Esophagus mucosa (tissue), 1 donor: ENCODE measurements around the gene WDR55. TPM values are rescaled to one million over a fixed set of nuclear protein-coding genes. Genes with fewer than 3 reads are reported as not detected.
A peak's percentile ranks its signal among the peaks of the same experiment; 100 is the strongest.
"Not testable (repeated sequence)": the region's sequence is repeated elsewhere in the genome, so short reads cannot be mapped to it uniquely, and the experiment has no call there.

Experiments used
- ATAC-seq: fragments of 200-7000 bp; cut with Tn5 transposase; one replicate; pipeline ENCODE4 v1.9.1; 2020
- total RNA-seq: library from RNA; stranded (reverse); gene quantifications from one replicate; pipeline ENCODE4 v1.2.4, GENCODE V29; 2023
- donor health status: DM: yes; HTN: yes; CAD: no.

The WDR55 gene
- total RNA-seq, 1 donor from 2014 or later = 19.7 TPM

GRCh38 chr5:140658870-140659269 lies 5.8 kb upstream of the WDR55 start:
- no peak for ATAC-seq

GRCh38 chr5:140660371-140660770 lies 4.3 kb upstream of the WDR55 start:
- ATAC-seq = not testable (repeated sequence)

DNA sequence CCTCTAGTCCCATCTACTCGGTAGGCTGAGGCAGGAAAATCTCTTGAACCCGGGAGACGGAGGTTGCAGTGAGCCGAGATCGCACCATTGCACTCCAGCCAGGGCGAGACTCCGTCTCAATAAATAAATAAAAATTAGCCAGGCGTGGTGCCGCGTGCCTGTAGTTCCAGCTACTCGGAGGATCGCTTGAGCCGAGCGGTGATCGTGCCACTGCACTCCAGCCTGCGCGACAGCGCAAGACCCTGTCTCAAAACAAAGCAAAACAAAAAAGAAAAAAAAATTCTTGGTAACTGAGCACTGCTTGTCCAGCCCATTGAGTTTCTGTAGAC lies 710 bp upstream of the WDR55 start:
- peak; percentile 6 for ATAC-seq

- peak; percentile 5 for ATAC-seq
Observed at GRCh38 chr5:140671035-140671434, 6.3 kb downstream of the WDR55 start.

DNA sequence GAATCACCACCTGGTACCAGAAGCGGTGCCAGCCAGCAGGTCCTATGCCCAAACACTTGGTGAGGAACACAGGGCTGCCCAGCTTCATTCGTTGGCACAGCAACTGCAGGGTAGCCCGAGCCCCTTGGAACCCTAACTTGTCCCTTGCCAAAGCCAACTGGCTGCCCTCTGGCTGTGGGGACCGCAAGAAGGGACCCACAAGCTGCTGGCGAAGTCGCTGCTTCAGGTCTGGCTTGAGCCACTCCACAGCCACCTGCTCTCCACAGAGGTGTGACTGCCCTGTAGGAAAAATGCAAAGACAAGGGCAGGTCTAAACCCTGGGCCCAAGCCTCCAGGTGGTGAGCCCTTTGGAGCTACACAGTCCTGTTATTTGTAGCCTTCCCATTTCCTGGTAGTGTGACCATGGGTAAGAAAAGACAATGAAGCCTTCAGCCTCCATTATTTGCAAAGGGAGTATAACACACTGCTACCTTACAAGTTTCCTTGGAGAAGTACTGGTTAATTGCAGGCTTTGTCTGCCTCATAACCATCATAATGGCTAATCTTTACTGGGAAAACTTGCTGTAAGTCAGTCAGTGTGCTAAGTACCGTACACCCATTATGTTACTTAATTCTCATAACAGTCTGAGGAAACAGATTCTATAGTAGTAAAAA lies 6.9 kb downstream of the WDR55 start:
- ATAC-seq = no peak

GRCh38 chr5:140672455-140673186 lies 7.9 kb downstream of the WDR55 start:
- peak; percentile 24 for ATAC-seq

GRCh38 chr5:140673187-140673976 lies 8.7 kb downstream of the WDR55 start, which contains the start of gene DND1:
Gene DND1 (minus strand): TSS chr5:140673576. CDS start chr5:140673542, 34 bp downstream.
- no peak for ATAC-seq

GRCh38 chr5:140674211-140674610 lies 9.5 kb downstream of the WDR55 start:
- no peak for ATAC-seq

GRCh38 chr5:140674629-140675028 lies 9.9 kb downstream of the WDR55 start:
- no peak for ATAC-seq

- no peak for ATAC-seq
Observed at GRCh38 chr5:140677947-140678346, 13.2 kb downstream of the WDR55 start.

GRCh38 chr5:140678993-140679392 lies 14.3 kb downstream of the WDR55 start:
- ATAC-seq = no peak

- ATAC-seq = peak; percentile 3
Observed at GRCh38 chr5:140690376-140690932, 25.8 kb downstream of the WDR55 start.

DNA sequence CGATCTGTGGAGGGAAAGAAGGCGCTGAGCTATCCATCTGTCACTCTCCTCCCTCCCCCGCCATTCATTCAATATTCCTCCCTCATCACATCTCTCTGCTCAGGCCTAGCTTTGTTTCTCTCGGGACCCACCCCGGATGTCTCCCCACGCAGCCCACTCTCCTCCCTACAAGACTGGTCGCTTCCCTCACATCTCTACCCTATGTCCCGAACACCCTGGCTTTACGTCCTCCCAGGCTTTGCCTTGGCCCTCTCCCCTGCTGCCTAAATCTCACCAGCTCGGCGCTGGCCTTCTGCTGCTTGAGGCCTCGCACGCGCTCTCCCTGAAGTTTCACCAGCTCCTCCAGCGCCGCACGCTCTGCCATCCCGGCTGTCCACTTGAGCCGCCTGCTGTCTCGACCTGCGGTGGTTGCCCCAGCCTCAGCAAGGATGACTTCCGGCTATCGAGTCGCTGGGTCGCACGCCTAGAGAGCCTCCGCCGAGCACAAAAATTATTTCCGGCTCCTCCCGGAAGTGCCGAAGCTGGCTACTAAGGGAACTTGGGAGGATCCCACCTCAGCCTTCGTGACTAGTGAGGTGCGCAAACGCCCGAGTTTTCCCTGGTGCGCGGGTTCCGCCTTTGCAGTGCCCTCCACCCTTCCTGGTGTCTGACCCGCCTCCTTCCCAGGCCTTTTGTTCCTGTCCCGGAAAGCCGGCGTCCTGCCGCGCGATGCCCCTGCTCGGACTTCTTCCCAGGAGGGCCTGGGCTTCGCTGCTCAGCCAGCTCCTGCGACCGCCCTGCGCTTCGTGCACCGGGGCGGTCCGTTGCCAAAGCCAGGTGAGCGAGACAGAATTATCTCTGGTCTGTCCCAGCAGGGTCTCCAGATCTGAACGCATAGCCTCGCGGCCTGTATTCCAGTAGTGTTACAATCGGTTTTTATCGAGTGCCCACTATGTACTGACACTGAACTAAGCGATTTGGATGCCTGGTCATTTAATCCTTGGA lies 26.5 kb downstream of the WDR55 start, which contains the start of the genes HARS1 and HARS2:
Gene HARS1 (minus strand): TSS at position 430 of the 984 bp plus-strand sequence. CDS start 66 bp downstream, at position 364.
Gene HARS2 (plus strand): TSS at position 515 of the 984 bp plus-strand sequence. CDS start 194 bp downstream, at position 709.
- ATAC-seq = peak; percentile 97

DNA sequence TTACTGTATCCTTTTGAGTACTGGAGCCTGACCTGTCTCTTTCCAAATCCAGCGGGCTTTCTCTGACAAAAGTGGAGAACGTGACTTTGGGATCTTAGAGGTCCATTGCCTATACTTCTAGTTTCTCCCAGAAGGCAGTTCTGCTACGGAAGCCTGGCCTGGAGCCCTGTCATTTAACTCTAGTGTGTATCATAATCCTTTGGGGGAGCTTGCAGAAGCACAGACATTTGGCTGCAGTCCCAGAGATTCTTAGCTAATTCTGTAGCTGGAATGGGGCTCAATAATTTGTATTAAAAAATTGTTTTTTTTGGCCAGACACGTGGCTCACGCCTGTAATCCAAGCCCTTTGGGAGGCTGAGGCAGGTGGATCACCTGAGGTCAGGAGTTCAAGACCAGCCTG lies 29.6 kb downstream of the WDR55 start:
- no peak for ATAC-seq

GRCh38 chr5:140696891-140697492 lies 32.3 kb downstream of the WDR55 start:
- no peak for ATAC-seq

DNA sequence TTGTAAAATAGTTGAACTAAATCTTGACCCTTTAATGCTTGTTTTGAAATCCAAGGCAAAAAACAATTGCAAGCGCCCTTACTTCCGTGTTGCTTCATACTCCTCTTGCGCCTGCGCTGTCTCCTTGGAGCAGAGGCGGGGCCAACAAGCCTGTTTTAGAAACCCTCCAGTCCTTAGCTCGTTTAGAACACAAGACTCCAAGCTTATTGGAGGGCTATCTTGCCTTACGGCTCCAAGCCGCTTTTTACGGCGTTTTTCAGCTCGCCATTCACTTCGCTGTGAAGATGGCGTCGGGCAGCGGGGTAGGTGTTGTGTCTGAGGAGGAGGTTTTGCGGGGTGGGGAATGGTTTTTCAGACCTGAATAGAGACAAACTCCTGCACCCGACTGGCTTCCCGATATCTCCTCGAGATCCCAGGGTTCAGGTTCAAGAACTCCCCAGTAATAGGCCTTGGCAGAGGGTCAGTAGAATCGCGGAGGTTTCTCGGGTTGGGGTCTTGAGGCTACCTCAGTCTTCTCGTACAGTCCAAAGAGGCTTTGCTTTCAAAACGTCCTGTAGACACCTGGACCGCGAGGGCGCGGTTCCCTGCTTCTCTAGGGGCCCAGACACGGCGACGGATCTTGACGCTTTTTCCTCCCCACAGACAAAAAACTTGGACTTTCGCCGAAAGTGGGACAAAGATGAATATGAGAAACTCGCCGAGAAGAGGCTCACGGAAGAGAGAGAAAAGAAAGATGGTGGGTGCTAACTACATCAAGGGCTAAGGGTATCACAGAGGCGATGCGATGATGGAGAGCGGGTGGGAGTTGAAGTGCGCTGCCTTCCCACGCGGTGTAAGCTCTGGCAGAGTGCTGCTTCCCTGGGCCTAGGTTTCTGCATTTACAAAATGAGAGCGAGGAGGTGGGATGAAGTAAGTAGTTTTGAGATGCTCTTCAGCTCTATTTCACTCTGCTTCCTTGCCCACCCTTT lies 35.8 kb downstream of the WDR55 start, which contains the start of gene ZMAT2:
Gene ZMAT2 (plus strand): TSS at position 271 of the 968 bp plus-strand sequence. CDS start 14 bp downstream, at position 285.
- peak; percentile 99 for ATAC-seq

GRCh38 chr5:140707812-140708211 lies 43.1 kb downstream of the WDR55 start:
- ATAC-seq = no peak

- ATAC-seq = not testable (repeated sequence)
Observed at GRCh38 chr5:140708787-140709186, 44.1 kb downstream of the WDR55 start.

DNA sequence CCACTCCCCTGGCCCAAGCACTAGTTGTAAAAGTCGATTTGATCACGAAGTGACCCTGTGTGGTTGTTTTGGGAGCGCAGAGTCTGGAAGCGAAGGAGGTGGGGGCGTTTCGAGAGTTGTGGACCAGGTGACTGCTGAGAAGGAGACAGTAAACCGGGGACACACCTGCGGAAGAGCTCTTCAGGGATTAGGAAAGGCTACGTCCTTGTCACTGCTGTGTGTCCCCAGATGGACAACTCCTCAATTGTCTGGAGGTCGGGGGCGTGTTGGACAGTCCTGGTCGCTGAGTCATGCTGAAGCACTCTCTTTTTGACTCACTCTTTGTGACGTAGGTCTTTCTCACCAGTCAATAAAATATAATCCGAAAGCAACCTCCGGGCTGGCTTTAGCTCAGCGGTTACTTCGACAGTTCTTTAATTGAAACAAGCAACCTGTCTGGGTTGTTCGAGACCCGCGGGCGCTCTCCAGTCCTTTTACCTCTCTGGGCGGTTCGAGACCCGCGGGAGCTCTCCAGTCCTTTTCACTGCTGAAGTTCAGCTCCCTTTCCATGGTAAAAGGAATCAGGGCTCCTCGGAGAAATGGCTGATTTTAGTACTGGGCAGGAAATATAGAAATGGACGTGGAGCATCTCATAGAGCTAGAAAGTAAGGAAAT lies 46.3 kb downstream of the WDR55 start:
- ATAC-seq = peak; percentile 97
